Measurements from ENCODE around the gene USP24.
A peak's percentile ranks its signal among the peaks of the same experiment; 100 is the strongest.

- TF ChIP-seq ZFX (IDR thresholded peaks at IDR 0.05) (peak; percentile 95), CTCF (conservative IDR thresholded peaks at IDR 0.05) (no peak)
These were observed at the start of gene USP24 for GRCh38 chr1:55215194-55216021.

Measured in C4-2B (cell line).